Measurements from ENCODE around the gene CIDEB.

The CIDEB gene

DNA sequence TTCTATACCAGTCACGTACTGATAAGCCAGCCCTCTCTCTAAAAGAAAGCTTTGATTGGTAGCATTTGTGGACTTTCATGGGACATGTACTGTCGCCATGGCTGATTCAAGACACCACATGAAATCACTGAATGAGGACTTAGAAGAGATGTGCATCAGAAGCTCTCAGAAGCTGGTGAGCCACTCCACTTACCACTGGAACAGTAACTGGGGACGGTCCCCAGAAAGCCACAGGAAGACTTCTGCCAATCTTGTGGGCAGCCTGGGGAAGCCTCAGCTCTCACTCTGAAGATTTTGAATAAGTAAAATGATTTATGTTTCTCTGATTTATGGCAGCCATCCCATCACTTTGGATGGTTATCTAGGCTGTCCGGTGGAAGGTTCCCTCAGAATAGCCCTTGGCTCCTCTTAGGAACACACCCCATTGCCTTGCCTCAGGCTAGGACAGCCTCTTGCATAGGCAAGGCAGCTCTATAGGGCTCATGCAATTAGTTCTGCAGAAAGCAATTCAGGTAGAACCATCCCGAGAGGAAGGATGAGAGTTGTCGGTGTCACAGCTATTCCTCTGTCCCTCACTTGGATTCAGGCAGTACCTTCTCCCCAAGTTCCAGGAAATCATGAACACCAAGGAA is 18.0 kb downstream of the CIDEB start:
- DNase-seq, result no peak

DNA sequence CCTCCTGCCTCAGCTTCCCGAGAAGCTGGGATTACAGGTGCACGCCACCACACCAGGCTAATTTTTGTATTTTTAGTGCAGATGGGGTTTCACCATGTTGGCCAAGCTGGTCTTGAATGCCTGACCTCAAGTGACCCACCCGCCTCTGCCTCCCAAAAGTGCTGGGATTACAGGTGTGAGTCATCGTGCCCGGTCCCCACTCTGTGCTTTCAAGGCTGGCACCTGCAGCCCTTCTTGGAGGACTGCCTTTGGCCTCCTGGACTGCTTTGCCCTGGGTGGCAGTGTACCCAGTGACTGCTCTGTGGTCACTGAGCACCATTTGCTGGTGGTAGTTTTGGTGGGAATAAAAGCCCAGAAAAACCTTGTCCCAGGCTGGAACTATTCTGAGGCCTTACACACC is 20.8 kb downstream of the CIDEB start:
- no peak for DNase-seq

DNA sequence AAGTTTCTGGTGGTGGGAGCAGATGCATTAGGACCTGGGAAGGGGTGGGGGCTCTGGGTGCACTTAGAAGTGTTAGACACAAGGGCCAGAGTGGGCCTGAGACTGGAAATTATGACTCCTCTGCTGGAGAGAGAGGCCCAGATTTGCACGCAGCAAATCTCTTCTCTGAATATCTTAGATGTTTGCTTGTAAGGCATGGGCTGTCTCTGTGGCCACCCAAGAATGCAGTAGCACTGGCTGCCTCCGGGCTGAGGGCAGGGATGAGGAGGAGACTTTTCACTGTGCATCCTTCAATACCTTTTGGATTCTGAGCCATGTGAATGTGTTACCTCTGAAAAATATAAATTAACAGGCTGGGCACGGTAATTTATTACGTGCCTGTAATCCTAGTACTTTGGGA is 22.4 kb downstream of the CIDEB start:
- DNase-seq, result no peak

DNA sequence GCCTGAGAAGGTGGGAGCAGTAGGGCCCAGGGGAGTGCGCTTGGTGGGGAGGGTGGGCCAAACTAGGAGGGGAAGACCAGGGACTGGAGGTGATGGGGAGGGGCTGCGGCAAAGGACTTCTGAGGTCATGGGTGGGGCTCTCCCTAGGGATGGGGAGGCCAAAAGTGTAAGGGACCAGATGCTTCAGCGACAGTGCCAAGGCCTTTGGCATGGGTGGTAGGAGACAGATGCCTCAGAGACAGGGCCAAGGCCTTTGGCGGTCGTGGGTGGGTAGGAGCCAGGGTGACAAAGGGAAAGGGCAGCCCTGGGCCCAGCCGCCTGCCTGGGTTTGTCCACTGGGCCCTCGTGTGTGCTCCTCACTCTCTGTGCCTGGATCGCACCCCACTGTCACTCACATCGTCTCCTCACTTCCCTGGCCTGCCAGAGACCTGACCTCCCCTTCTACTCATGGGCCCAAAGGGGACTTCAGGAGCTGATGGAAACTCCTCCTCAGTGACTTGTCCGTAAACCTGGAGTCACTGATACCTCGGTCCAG is 23.2 kb downstream of the CIDEB start:
- no peak for DNase-seq

DNA sequence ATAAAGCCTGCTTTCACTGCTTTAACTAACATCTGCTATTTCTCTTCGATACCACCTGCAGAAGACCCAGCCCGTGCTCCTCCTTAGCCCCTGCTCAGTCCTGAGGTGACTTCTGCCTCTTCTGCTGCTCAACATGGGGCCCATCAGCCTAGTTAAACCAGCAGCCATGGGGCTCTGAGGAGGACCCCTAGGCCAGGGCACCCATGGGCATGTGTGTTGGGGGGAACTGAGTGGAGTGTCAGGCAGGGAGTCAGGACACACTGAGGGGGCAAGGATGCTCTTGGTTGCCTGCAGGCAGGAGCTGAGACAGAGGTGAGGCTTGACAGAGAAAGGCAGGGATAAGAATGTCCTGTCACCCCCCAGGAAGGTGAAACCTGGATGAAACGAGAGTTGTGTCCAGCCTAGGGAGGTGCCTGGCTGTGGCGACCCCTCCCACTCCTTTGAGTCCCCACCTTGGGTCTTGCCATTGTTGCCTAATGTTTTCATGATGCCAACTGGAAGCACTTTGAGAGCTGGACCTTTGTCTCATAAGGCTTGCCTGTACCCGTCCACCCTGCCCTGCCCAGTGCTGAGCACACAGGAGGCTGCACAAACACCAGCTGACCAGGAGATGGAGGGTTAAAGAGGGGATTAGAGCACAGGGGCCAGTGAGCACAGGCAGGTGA is 23.8 kb downstream of the CIDEB start:
- DNase-seq, result no peak

- DNase-seq, result no peak
Measured at GRCh38 chr14:24282736-24283135, 25.0 kb downstream of the CIDEB start.

- DNase-seq, result no peak
Measured at GRCh38 chr14:24281636-24282035, 26.1 kb downstream of the CIDEB start.

DNA sequence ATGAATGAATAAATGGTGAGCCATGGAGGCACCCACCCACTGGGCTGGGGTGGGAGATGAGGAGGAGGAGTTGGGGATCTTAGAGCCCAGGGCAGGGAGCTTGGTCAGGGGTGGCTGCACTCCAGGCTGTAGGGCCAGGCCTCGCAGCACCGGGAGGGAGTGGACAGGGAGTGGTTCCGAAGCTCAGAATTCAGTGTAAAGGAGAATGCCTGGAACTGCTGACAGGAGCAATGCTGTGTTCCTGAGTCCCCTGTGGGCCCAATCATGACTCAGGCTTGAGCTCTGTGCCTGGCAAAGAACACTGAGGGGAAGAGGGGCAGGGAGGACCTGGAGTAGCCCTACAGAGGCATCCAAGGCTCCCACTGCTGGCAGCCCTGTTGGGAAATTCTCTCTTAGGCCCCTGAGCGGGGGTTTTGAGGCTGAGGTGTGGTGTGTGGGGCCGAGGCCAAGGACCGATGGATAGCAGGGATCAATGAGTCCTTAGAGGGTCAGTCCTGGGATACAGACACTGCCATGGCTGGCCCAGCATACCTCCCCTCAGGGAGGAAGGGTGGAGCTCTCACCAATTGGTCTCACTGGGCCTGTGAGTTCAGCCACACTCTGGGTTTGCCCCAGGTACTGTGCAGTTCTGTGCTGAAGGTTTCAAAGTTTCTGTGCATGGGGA is 26.8 kb downstream of the CIDEB start:
- no peak for DNase-seq

DNA sequence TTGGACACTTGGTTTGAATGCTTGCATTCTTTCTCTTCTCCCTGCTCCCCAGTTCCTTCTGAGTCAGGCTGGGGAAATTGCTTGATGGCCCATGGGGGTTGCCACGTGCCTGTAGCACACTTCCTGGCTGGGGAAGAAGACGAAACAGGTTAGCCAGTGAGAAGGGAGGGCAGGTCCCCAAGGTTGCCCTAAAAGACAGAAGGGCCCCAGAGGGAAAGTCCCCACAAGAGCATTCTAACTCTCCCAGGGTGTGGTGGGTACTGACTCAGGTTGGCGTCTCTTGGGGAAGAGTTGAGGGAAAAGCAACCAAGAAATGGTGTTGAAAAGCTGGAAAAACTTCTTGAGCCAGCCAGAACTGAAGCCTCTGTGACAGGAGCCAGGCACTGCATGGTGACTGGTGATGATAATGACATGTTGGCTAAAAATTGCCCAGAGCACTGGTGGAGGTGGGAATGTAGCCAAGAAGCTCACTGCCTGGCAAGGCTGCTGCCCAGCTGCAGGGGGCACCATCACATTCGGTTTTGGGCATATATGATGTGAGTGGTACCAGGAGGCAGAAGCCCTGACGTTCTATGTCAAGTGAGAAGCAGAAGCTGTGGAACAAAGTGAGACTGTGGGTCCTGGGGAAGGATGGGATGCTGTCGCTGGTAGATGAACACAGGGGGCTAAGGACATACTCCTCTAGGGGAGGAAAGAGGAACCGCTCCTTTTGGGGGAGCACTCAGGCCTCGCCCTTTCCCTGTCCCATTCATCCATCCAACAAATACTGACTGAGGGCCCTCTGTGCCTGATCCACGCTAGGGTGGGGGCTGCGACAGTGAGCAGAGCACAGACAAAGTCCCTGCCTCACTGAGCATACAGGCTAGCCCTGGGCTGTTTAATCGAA is 28.2 kb downstream of the CIDEB start:
- DNase-seq, result no peak

- DNase-seq, result no peak
Measured at GRCh38 chr14:24278424-24278823, 29.4 kb downstream of the CIDEB start.

DNA sequence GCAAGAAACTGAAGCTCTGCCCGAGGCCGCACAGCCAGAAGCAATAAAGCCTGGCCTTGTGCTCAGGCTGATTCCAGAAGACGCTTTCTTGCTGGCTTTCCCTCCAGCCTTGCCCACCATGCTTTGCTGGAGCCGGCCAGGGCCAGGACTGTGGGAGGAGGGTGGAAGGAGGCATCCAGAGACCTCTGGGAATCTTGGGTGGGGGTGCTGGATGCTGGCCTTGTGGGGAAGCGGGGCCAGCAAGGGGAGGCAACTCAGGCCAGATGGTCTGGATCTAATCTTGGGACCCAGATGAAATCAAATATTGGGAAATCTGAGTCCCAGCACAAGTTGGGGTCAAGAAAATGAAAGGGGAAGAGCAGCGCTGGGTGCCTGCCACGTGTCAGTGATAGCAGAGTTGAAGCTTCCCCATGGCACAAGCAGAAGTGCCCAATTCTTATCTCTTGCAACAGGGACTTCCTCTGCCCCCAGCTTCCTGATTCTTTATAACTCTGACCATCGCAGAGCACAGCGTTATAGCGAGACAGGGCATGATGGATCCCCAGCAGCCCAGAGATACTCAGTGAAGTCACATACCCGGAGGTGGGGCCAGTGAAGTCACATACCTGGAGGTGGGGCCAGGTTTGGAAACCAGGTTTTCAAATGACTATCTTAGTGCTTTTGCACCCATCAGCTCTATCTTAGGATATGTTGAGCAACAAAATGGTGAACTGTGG is 30.0 kb downstream of the CIDEB start:
- no peak for DNase-seq

DNA sequence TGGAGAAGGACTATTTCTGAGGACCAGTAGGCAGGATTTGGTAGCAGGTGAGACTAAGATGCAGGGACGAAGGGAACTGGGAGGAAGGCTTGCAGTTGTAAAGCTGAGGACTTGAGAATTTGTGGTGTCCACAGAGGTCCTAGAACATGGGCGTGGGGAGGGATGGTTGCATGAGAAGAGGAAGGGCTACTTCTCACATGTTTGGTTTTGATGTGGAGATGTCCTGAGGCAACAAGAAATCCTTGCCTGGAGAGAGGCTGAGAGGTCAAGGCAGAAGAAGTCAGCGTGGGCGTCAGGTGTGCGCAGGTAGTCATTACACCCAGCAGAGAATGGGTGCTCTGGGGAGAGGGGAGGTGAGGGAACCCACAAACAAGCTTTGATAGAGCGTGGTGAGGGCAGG is 30.7 kb downstream of the CIDEB start:
- DNase-seq, result no peak

GRCh38 chr14:24274101-24274543 is 33.7 kb downstream of the CIDEB start:
- DNase-seq, result peak; percentile 44

- DNase-seq, result no peak
Measured at GRCh38 chr14:24273422-24273998, 34.3 kb downstream of the CIDEB start.

DNA sequence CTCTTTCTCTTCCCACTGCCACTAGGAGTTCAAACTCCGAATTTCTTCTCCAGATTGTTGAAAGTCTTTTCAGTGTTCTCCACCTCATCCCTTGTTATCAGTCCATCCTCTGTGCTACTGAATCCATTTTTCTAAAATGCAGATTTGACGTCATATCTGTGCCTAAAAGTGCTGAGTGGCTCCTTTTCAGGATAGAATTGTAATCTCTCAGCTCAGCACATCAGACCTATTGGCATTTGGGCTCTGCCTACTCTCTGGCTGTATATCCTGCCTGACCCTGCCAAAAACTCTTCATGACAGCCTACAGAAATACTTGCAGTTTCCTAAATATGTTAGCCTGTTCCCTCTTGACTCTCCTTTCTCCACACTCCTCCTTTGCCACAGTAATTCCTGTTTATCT is 35.3 kb downstream of the CIDEB start:
- DNase-seq, result no peak

DNA sequence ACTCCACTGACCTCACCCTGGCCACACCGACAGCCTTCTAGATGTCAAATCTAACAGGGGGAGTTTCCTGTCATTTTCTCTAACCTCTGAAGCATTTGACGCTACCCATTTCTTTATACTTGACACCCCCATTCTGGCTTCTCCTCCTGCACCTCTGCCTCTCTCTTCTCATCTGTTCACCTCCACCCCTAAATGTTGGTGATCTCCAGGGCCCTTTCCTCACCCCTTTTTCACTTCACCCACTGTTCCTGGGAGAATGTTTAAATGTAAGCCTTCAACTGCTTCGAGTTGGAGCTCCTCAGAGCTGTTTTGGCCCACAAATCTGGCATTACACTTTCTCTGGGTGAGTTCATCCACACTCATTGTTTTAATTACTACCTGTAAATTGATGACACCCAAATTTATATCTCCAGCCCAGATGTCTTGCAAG is 35.9 kb downstream of the CIDEB start:
- DNase-seq, result no peak

DNA sequence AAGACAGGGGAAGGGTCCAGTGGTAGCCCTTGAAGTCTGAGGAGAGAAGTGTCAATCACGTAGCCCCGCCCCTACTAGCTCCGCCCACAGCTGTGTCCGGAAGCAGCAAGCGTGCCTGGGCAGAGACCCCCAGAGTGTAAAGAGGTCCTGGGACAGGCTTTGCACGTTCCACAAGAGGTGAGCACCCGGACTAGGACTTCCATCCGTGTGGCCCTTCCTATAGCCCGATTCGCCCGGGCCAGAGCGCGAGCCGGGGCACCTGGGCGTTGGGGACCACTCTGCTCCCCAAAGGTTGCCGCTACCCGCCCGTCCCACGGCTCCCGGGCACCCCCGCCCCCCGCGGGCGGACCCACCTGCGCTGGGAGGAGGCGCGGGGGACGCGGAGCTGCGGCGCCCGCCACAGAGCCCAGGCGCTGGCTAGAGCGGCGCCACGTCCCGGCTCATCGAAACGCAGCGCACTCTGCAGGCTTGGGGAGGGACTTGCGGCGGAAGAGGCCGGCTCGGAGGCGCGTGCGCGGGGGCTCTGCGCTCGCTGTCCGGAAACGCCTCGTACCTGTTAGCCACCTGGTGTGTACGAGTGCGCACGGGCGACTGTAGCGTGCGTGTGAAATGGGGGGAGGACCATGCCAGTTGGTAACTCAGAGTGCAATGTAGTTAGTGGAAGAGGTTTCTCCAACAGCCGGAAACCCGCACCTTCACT is 36.5 kb downstream of the CIDEB start, which contains the start of gene RABGGTA:
TSS of gene RABGGTA (minus strand) at position 464 of the 700 bp plus-strand sequence. CDS start 482 bp downstream, outside the sequence.
- peak; percentile 88 for DNase-seq

DNA sequence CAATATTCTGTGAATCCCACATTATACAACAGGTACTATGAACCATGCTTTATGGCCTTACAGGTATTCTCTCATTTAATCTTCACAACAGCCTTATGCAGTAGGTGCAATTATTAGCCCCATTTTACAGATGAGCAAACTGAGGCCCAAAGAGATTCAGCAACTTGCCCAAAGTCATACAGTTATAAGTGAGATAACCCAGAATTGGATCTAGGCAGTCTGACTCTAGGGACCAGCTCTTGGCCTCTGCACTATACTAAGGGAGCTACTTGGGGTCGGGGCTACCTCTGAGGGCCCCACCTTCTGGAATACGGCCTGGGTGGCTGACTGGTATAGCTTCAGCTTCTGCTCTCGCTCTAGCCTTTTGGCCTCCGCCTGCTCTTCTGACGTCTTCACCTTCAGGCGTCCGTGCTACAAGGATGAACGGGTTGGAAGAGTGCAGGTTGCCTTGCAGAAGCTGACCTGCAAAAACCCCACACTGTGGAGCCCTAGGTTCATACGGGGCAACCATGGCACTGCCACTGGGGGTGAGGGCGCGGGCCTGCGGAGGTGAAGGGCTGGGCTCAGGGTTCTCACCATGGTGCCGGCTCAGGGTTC is 37.1 kb downstream of the CIDEB start:
- DNase-seq, result no peak

DNA sequence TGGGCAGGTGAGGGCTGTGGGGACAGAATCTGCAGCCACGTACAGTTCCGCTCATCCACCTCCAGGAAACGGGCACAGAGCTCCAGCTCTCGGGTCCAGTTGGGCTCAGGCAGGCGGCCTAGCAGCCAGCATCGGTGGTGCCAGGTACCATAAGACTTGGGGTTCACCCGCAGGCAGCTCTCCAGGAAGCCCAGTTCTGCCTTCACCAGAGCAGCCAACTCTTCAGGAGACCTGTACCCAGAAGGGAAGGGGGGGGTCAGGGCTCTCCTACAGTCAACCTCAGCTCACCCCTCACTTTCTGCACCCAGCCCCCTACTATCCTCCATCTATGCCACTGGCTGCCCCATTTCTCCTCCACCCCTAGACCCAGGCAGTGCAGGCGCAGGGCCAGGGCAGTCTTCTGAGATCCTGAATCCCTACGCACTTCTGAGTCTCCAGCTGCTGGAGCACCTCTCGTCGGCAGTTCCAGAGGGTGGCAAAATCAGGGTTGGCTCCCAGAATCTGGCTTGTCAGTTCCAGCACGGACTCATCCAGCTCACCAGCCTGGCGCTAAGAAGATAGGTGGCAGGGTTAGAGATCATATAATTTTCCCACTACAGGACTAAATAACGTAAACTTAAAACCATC is 37.8 kb downstream of the CIDEB start:
- DNase-seq, result no peak

DNA sequence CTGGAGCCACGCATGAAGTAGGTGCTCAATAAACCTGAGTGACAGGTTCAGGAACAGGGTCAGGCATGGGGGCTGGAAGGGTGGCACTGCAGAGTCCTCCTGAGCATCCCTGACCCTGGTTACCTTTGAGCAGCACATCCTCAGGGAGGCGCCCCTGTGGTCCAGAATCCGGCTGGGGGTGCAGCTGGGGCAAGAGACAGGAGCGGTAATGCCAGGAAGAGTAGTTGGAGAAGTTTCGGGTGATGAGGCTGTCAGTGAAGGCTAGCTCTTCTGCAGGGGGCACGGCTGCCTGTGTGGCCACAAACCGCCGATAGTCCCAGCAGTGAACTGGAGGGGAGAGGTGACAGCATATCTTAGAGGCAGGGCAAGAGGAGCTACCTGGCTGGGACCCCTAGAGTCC is 38.4 kb downstream of the CIDEB start:
- no peak for DNase-seq

Measured in NK-92 treated with Interleukin-12 subunit alpha and Interleukin-12 subunit beta, amount 100 ng/mL, for 24 hours (cell line).